ENCODE results near the gene CTRB1.

Gene CTRB1

DNA sequence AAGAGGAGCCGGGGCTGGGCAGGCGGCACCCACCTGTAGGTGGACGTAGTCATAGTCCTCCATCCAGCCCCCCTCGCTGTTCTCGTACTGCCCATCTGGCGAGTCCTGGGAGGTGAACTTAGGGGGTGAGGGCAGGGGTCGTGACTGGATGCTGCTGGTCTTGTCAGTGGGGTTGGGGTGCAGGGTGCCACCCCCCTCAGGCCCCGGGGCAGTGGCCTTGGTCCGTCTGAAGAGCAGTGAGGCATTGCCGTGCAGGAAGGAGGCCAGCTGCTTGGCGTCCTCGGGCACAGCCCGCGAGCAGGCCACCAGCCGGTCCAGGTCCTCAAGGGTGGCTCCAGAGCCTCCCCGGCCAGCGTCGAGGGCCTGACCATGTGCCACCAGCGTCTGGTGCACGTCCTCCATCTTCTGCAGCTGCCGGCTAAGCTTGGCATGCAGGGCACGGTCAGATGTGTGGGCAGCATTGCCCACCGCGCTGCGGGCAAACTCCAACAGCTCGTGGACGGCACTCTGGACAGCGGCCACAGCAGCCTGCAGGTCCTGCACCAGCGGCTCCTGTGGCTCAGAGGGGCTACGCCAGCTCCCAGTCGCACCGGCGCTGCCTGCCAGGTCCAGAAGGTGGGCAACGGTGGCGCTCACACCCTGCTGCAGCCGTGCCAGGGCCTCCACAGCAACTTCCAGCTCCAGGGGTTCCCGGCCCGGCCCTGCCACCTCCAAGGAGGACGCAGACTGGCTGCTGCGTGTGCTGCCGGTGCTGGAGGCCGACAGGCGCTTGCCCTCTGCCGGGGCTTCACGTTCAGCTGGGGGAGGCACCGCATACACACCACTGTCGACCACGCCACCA is 16.3 kb downstream of the CTRB1 start:
- no peak overlapping the region for H3K27ac ChIP-seq (ENCODE audit: low read depth, low read length)
- DNase-seq = no peak
- no peak overlapping the region for H3K9ac ChIP-seq (ENCODE audit: low read length)
- H2BK15ac ChIP-seq (replicated peaks; ENCODE audit: low read depth) = no peak overlapping the region
- no peak overlapping the region for H3K4me2 ChIP-seq (ENCODE audit: low read length)
- H3K23ac ChIP-seq (ENCODE audit: low read length) = no peak overlapping the region
- WGBS (ENCODE audit: extremely low coverage, insufficient coverage, low lambda C conversion rate) = no CpG with 5 or more reads among the region's 48 CpGs
- peaks cover 8% of the 10 kb centered on the region for H3K79me1 ChIP-seq (ENCODE audit: low read length)
- no peak overlapping the region for H3K18ac ChIP-seq (ENCODE audit: low read length)
- no peak overlapping the region for H2BK5ac ChIP-seq (ENCODE audit: low read length)
- no peak overlapping the region for H3K4me3 ChIP-seq (ENCODE audit: low read length)
- H3K79me2 ChIP-seq (ENCODE audit: control insufficient read depth, insufficient read depth, low read length) = peaks cover 22% of the 10 kb centered on the region
- H4K8ac ChIP-seq (ENCODE audit: low read depth, low read length) = no peak overlapping the region
- H3K36me3 ChIP-seq (ENCODE audit: control insufficient read depth, insufficient read depth, low read length) = peaks cover 16% of the 10 kb centered on the region
- no peaks in the 10 kb centered on the region for H3K27me3 ChIP-seq (ENCODE audit: insufficient read depth, low read length, poor library complexity)
- no peak overlapping the region for H2AK5ac ChIP-seq (ENCODE audit: low read length)
- no peak overlapping the region for H3K56ac ChIP-seq (ENCODE audit: low read length)
- H4K5ac ChIP-seq (ENCODE audit: low read length) = no peak overlapping the region
- H3K4ac ChIP-seq (ENCODE audit: low read depth, low read length) = no peak overlapping the region
- H2BK120ac ChIP-seq (ENCODE audit: low read depth, low read length) = no peak overlapping the region
- H3K4me1 ChIP-seq (ENCODE audit: control insufficient read depth, low read depth, low read length) = no peaks in the 10 kb centered on the region

DNA sequence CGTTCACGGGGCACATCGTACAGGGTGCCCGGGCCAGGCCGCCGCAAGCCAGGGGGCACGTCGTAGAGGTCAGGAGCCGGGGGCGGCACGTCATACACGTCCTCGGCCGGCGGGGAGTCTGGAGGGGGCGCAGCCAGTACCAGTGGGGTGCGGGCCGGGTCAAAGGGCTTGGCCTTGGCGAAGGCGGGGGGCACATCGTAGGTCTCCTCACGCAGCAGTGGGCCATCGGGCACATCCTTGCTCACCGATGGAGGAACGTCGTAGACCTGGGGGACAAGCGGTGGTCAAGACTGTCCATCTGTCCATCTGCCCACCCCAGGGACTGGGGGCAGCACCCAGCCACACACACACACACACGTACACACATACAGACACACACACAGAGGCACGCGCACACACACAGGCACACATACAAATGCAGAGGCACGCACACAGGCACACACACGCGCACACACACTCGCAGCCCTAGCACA is 17.0 kb downstream of the CTRB1 start:
- no peak overlapping the region for H3K4me3 ChIP-seq (ENCODE audit: low read length)
- no peak overlapping the region for H2BK120ac ChIP-seq (ENCODE audit: low read depth, low read length)
- H3K56ac ChIP-seq (ENCODE audit: low read length) = no peak overlapping the region
- no peak overlapping the region for H3K4me2 ChIP-seq (ENCODE audit: low read length)
- no peaks in the 10 kb centered on the region for H3K27me3 ChIP-seq (ENCODE audit: insufficient read depth, low read length, poor library complexity)
- H4K5ac ChIP-seq (ENCODE audit: low read length) = no peak overlapping the region
- H3K23ac ChIP-seq (ENCODE audit: low read length) = no peak overlapping the region
- peaks cover 27% of the 10 kb centered on the region for H3K79me2 ChIP-seq (ENCODE audit: control insufficient read depth, insufficient read depth, low read length)
- no peak overlapping the region for H2BK15ac ChIP-seq (replicated peaks; ENCODE audit: low read depth)
- H3K18ac ChIP-seq (ENCODE audit: low read length) = no peak overlapping the region
- H3K27ac ChIP-seq (ENCODE audit: low read depth, low read length) = no peak overlapping the region
- H2AK5ac ChIP-seq (ENCODE audit: low read length) = no peak overlapping the region
- DNase-seq = no peak
- no peak overlapping the region for H4K8ac ChIP-seq (ENCODE audit: low read depth, low read length)
- no peaks in the 10 kb centered on the region for H3K4me1 ChIP-seq (ENCODE audit: control insufficient read depth, low read depth, low read length)
- no peak overlapping the region for H3K9ac ChIP-seq (ENCODE audit: low read length)
- H3K36me3 ChIP-seq (ENCODE audit: control insufficient read depth, insufficient read depth, low read length) = peaks cover 14% of the 10 kb centered on the region
- no peak overlapping the region for H2BK5ac ChIP-seq (ENCODE audit: low read length)
- H3K4ac ChIP-seq (ENCODE audit: low read depth, low read length) = no peak overlapping the region
- H3K79me1 ChIP-seq (ENCODE audit: low read length) = peaks cover 8% of the 10 kb centered on the region
- no CpG with 5 or more reads among the region's 34 CpGs for WGBS (ENCODE audit: extremely low coverage, insufficient coverage, low lambda C conversion rate)

DNA sequence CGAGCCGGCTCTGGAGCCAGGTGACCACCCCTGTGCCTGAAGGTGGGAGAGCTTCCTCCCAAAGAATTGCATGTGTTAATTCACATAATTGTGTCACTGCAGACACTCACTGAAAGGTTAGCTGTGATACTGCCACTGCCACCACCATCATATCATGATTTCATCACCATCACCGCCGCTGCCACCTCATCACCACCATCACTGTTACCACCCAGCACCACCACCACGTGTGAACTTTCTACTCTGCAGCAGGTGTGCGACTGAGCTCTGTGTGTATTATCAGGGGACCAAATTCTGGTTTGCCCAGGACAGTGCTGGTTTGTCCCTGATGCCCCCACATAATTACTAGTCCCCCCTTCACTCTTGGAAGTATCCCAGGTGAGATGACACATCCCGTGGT is 17.4 kb downstream of the CTRB1 start:
- no peak for DNase-seq
- Histone ChIP-seq H2BK120ac (ENCODE audit: low read depth, low read length) (no peak overlapping the region), H3K27me3 (ENCODE audit: insufficient read depth, low read length, poor library complexity) (no peaks in the 10 kb centered on the region), H2BK15ac (replicated peaks; ENCODE audit: low read depth) (no peak overlapping the region), H3K36me3 (ENCODE audit: control insufficient read depth, insufficient read depth, low read length) (peaks cover 19% of the 10 kb centered on the region), H2BK5ac (ENCODE audit: low read length) (no peak overlapping the region), H3K4me3 (ENCODE audit: low read length) (no peak overlapping the region), H3K18ac (ENCODE audit: low read length) (no peak overlapping the region), H2AK5ac (ENCODE audit: low read length) (no peak overlapping the region), H3K4me2 (ENCODE audit: low read length) (no peak overlapping the region), H3K23ac (ENCODE audit: low read length) (no peak overlapping the region), H3K79me2 (ENCODE audit: control insufficient read depth, insufficient read depth, low read length) (peaks cover 32% of the 10 kb centered on the region), H3K9ac (ENCODE audit: low read length) (no peak overlapping the region), H3K4me1 (ENCODE audit: control insufficient read depth, low read depth, low read length) (no peaks in the 10 kb centered on the region), H3K27ac (ENCODE audit: low read depth, low read length) (no peak overlapping the region), H3K79me1 (ENCODE audit: low read length) (peaks cover 8% of the 10 kb centered on the region), H3K56ac (ENCODE audit: low read length) (no peak overlapping the region), H4K8ac (ENCODE audit: low read depth, low read length) (no peak overlapping the region), H3K4ac (ENCODE audit: low read depth, low read length) (no peak overlapping the region), H4K5ac (ENCODE audit: low read length) (no peak overlapping the region)
- no CpG with 5 or more reads among the region's 7 CpGs for WGBS (ENCODE audit: extremely low coverage, insufficient coverage, low lambda C conversion rate)

DNA sequence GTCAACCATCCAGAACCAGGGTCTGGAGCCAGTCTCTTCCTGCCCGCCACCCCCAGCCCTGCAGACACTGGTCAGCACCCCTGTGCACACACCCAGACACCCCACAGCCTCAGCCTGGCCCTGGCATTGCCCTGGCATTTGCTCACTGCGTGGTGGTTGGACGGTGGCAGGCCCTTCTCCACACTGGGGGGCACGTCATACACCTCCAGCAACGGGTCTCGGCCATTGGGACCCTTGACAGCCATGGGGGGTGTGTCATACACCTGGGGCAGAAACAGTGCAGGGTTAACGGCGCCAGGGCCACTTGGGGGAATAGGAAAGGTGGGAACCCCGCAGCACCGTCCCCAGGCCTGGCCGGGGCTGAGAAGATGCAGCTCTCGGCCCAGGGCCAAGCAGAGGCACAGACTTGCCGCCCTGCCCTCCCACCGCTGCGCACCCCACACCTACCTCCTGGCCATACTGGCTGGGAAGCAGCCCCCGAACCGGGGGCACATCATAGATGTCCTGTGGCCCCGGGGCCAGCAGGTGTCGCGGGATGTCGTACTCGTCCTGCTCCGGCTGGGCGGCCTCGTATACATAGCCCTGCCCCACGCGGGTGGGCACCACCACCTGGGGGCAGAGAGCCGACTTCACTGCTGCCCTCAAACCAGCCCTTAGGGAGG is 18.1 kb downstream of the CTRB1 start:
- Histone ChIP-seq H4K5ac (ENCODE audit: low read length) (no peak overlapping the region), H3K9ac (ENCODE audit: low read length) (no peak overlapping the region), H2BK120ac (ENCODE audit: low read depth, low read length) (no peak overlapping the region), H3K4me1 (ENCODE audit: control insufficient read depth, low read depth, low read length) (no peaks in the 10 kb centered on the region), H3K4me3 (ENCODE audit: low read length) (no peak overlapping the region), H4K8ac (ENCODE audit: low read depth, low read length) (no peak overlapping the region), H3K27me3 (ENCODE audit: insufficient read depth, low read length, poor library complexity) (no peaks in the 10 kb centered on the region), H3K23ac (ENCODE audit: low read length) (no peak overlapping the region), H2BK5ac (ENCODE audit: low read length) (no peak overlapping the region), H3K18ac (ENCODE audit: low read length) (no peak overlapping the region), H3K36me3 (ENCODE audit: control insufficient read depth, insufficient read depth, low read length) (peaks cover 15% of the 10 kb centered on the region), H3K79me1 (ENCODE audit: low read length) (peaks cover 8% of the 10 kb centered on the region), H2BK15ac (replicated peaks; ENCODE audit: low read depth) (no peak overlapping the region), H3K4ac (ENCODE audit: low read depth, low read length) (no peak overlapping the region), H3K56ac (ENCODE audit: low read length) (no peak overlapping the region), H3K79me2 (ENCODE audit: control insufficient read depth, insufficient read depth, low read length) (peaks cover 36% of the 10 kb centered on the region), H3K4me2 (ENCODE audit: low read length) (no peak overlapping the region), H3K27ac (ENCODE audit: low read depth, low read length) (no peak overlapping the region), H2AK5ac (ENCODE audit: low read length) (no peak overlapping the region)
- WGBS (ENCODE audit: extremely low coverage, insufficient coverage, low lambda C conversion rate) = no CpG with 5 or more reads among the region's 28 CpGs
- DNase-seq = no peak

DNA sequence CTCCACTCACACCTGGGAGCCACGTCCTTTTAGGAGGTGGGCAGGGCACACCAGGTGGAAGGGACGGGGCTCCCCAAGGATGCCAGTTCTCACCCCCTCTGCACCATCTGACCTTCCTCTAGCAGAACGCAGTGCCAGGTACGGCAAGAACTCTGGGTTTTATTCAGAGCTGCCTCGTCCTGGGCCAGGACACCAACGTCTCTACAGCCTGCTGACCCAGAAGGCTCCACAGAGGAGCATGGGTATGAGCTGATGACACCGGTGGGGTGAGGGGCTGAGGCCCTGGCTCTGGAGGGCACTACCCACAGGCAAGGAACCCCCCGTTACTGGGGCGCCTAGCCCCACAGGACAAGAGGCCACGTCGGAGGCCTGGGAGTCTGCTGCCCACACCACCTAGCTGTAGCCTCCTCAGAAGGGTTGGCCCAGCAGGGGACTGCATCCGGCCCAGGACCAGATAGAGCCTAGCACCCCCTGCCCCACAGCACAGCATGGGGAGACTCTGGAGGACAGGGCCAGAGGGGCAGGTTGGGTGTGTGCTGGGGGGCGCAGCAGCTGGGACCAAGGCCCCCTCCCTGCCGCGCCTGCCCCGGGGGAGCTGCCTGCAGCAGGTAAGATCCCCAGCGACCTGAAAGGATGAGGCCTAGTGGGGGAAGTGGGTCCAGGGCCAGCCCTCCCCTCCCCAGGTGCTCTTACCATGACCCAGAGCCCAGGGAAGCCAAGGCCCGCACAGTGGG is 18.8 kb downstream of the CTRB1 start:
- Histone ChIP-seq H3K56ac (ENCODE audit: low read length) (no peak overlapping the region), H4K5ac (ENCODE audit: low read length) (no peak overlapping the region), H3K27me3 (ENCODE audit: insufficient read depth, low read length, poor library complexity) (no peaks in the 10 kb centered on the region), H2AK5ac (ENCODE audit: low read length) (no peak overlapping the region), H3K4me3 (ENCODE audit: low read length) (no peak overlapping the region), H3K23ac (ENCODE audit: low read length) (no peak overlapping the region), H3K4ac (ENCODE audit: low read depth, low read length) (no peak overlapping the region), H4K8ac (ENCODE audit: low read depth, low read length) (no peak overlapping the region), H3K18ac (ENCODE audit: low read length) (no peak overlapping the region), H3K4me2 (ENCODE audit: low read length) (no peak overlapping the region), H2BK120ac (ENCODE audit: low read depth, low read length) (no peak overlapping the region), H3K79me2 (ENCODE audit: control insufficient read depth, insufficient read depth, low read length) (peaks cover 39% of the 10 kb centered on the region), H3K9ac (ENCODE audit: low read length) (no peak overlapping the region), H2BK15ac (replicated peaks; ENCODE audit: low read depth) (no peak overlapping the region), H3K79me1 (ENCODE audit: low read length) (peaks cover 8% of the 10 kb centered on the region), H2BK5ac (ENCODE audit: low read length) (no peak overlapping the region), H3K27ac (ENCODE audit: low read depth, low read length) (no peak overlapping the region), H3K4me1 (ENCODE audit: control insufficient read depth, low read depth, low read length) (no peaks in the 10 kb centered on the region), H3K36me3 (ENCODE audit: control insufficient read depth, insufficient read depth, low read length) (peaks cover 15% of the 10 kb centered on the region)
- DNase-seq = no peak
- WGBS (ENCODE audit: extremely low coverage, insufficient coverage, low lambda C conversion rate) = no CpG with 5 or more reads among the region's 18 CpGs

All from mesendoderm (in vitro differentiated cells).